Measurements from ENCODE around the gene LIMS4. TPM values are rescaled to one million over a fixed set of nuclear protein-coding genes. Genes with fewer than 3 reads are reported as not detected.
"Not testable (repeated sequence)": the region's sequence is repeated elsewhere in the genome, so short reads cannot be mapped to it uniquely, and the experiment has no call there.

The LIMS4 gene
- total RNA-seq, 1 experiment from 2014 or later, result 1.1 TPM

DNA sequence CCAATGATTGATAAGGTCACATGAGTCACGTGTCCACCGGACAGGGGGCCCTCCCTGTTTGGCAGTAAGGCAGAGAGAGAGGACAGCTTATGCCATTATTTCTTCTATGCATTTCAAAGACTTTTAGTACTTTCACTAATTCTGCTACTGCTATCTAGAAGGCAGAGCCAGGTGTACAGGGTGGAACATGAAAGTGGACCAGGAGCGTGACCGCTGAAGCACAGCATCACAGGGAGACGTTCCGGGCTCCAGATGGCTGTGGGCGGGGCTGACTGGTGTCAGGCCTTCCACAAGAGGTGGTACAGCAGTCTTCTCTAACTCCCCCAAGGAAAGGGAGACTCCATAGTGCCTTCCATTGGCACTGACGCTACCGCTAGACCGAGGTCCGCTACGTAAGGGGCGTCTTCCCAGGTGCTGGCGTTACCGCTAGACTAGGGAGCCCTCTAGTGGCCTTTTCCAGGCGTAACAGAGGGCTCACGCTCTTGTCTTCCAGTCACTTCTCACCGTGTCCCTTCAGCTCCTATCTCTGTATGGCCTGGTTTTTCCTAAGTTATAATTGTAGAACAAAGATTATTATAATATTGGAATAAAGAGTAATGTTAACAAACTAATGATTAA is 71.5 kb downstream of the LIMS4 start:
- intact Hi-C loops (cut with micrococcal nuclease); H3K27me3 ChIP-seq (ENCODE audit: insufficient read depth, low read length); H3K79me2 ChIP-seq (ENCODE audit: insufficient read depth, low read length); DNase-seq (ENCODE audit: low read depth, low spot score); H4K20me1 ChIP-seq (ENCODE audit: insufficient read depth); CTCF ChIA-PET; H3K9me3 ChIP-seq (ENCODE audit: control insufficient read depth in 1 of 2, insufficient read depth in 1 of 2, low read depth in 1 of 2, low read length in 2 of 2); H3K9me2 ChIP-seq (ENCODE audit: insufficient read depth); H2AFZ ChIP-seq (ENCODE audit: low read depth, low read length, poor library complexity, severe bottlenecking); H3K36me3 ChIP-seq (ENCODE audit: control insufficient read depth in 1 of 2, insufficient read depth in 2 of 2, low read length in 2 of 2); RAD21 ChIA-PET (ENCODE audit: low non-redundant PET in 1 of 2, low total read pairs in 2 of 2, uncharacterized antibody in 2 of 2, unreplicated experiment in 2 of 2); BruUV-seq (replicated peaks); H3K4me2 ChIP-seq (ENCODE audit: low read length); H3K4me3 ChIP-seq (replicated peaks in 1 of 2; ENCODE audit: low read depth in 1 of 2, low read length in 2 of 2); H3K27ac ChIP-seq (ENCODE audit: low read depth, low read length); H3K9ac ChIP-seq (ENCODE audit: low read length); H3K4me1 ChIP-seq (ENCODE audit: control insufficient read depth in 1 of 2, insufficient read depth in 2 of 2, low read length in 2 of 2); POLR2A ChIA-PET: not testable (repeated sequence)
- peak; percentile 99 for ATAC-seq

DNA sequence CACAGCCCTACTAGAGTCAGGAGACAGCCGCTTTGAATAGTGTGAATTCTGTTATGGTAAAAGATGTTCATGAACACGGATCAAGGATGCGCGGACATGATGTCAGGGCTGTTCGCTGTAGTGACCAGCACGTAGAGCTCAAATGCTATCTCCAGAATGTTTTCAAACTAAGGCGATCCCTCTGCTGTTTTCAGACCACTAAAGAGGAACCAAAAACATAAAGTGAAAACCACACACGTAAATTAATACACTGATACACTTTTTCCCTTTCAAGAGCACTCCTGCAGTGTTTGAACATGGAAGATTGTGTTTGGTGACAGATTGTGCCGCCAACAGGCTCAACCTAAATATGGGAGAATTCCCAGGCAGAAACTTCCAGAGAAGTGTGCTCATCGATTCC is 73.2 kb downstream of the LIMS4 start:
- H3K9me2 ChIP-seq (ENCODE audit: insufficient read depth); H3K79me2 ChIP-seq (ENCODE audit: insufficient read depth, low read length); POLR2A ChIA-PET; H3K9ac ChIP-seq (ENCODE audit: low read length); H3K4me3 ChIP-seq (replicated peaks in 1 of 2; ENCODE audit: low read depth in 1 of 2, low read length in 2 of 2); H3K36me3 ChIP-seq (ENCODE audit: control insufficient read depth in 1 of 2, insufficient read depth in 2 of 2, low read length in 2 of 2); H3K4me2 ChIP-seq (ENCODE audit: low read length); CTCF ChIA-PET; BruUV-seq (replicated peaks); DNase-seq (ENCODE audit: low read depth, low spot score); intact Hi-C loops (cut with micrococcal nuclease); H2AFZ ChIP-seq (ENCODE audit: low read depth, low read length, poor library complexity, severe bottlenecking); ATAC-seq; H3K27me3 ChIP-seq (ENCODE audit: insufficient read depth, low read length); H3K4me1 ChIP-seq (ENCODE audit: control insufficient read depth in 1 of 2, insufficient read depth in 2 of 2, low read length in 2 of 2); H3K27ac ChIP-seq (ENCODE audit: low read depth, low read length); H3K9me3 ChIP-seq (ENCODE audit: control insufficient read depth in 1 of 2, insufficient read depth in 1 of 2, low read depth in 1 of 2, low read length in 2 of 2); RAD21 ChIA-PET (ENCODE audit: low non-redundant PET in 1 of 2, low total read pairs in 2 of 2, uncharacterized antibody in 2 of 2, unreplicated experiment in 2 of 2); H4K20me1 ChIP-seq (ENCODE audit: insufficient read depth): not testable (repeated sequence)

- RAD21 ChIA-PET (ENCODE audit: low non-redundant PET in 1 of 2, low total read pairs in 2 of 2, uncharacterized antibody in 2 of 2, unreplicated experiment in 2 of 2); DNase-seq (ENCODE audit: low read depth, low spot score); H3K79me2 ChIP-seq (ENCODE audit: insufficient read depth, low read length); H2AFZ ChIP-seq (ENCODE audit: low read depth, low read length, poor library complexity, severe bottlenecking); H3K9me2 ChIP-seq (ENCODE audit: insufficient read depth); H3K9me3 ChIP-seq (ENCODE audit: control insufficient read depth in 1 of 2, insufficient read depth in 1 of 2, low read depth in 1 of 2, low read length in 2 of 2); POLR2A ChIA-PET; H3K36me3 ChIP-seq (ENCODE audit: control insufficient read depth in 1 of 2, insufficient read depth in 2 of 2, low read length in 2 of 2); H3K27me3 ChIP-seq (ENCODE audit: insufficient read depth, low read length); H3K4me3 ChIP-seq (replicated peaks in 1 of 2; ENCODE audit: low read depth in 1 of 2, low read length in 2 of 2); H3K27ac ChIP-seq (ENCODE audit: low read depth, low read length); CTCF ChIA-PET; H3K9ac ChIP-seq (ENCODE audit: low read length); H3K4me2 ChIP-seq (ENCODE audit: low read length); H3K4me1 ChIP-seq (ENCODE audit: control insufficient read depth in 1 of 2, insufficient read depth in 2 of 2, low read length in 2 of 2); H4K20me1 ChIP-seq (ENCODE audit: insufficient read depth); BruUV-seq (replicated peaks); intact Hi-C loops (cut with micrococcal nuclease): not testable (repeated sequence)
- ATAC-seq, result peak; percentile 44; the same call in 1 of the 2 replicates
These were observed 76.6 kb downstream of the LIMS4 start for GRCh38 chr2:110395990-110396389.

Other genes with a start within 250 kb of the LIMS4 start
- gene RGPD6, start 104.4 kb upstream of the LIMS4 start, total RNA-seq (2021; ENCODE audit: unreplicated experiment), result 17.7 TPM
- gene BUB1, start 205.2 kb upstream of the LIMS4 start, total RNA-seq (2021; ENCODE audit: unreplicated experiment), result 80.2 TPM